Breast epithelium (tissue), 3 donors: ENCODE results near the gene FOXK1.

Experiments
- POLR2A ChIP-seq: fragments of 450-650 bp; IDR thresholded peaks from one replicate; pipeline ENCODE4 v1.6.1; 2016; ENCODE audit warnings: antibody characterized with exemption, mild to moderate bottlenecking, moderate library complexity
- TF ChIP-seq, protein P1 (sequence below), 3 donors: fragments of 450-650 bp; IDR thresholded peaks; one replicate each; pipeline ENCODE4 v1.5.1; 2016 to 2017; ENCODE audit warnings: antibody characterized with exemption in 3 of 3, mild to moderate bottlenecking in 3 of 3, moderate library complexity in 3 of 3

DNA sequence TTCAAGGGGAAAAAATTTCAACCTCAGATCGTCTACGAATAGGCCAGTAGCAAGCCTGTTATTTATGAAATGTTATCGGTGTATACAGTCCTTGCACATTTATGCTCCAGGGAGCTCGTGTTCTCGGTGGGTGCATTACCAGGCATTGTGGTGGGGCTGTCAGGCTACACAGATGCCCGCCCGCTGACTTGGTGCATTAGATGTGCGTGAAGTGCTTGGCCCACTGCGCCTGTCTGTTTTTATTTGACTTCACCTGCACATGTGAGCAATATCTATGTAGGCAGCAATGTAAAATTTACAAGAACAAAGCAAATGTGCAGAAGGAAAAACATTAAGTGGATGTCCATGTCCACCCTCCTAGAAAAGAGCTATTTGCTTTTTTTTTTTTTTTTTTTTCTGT, 2.8 kb downstream of the FOXK1 start:
- TF ChIP-seq, protein P1, sequence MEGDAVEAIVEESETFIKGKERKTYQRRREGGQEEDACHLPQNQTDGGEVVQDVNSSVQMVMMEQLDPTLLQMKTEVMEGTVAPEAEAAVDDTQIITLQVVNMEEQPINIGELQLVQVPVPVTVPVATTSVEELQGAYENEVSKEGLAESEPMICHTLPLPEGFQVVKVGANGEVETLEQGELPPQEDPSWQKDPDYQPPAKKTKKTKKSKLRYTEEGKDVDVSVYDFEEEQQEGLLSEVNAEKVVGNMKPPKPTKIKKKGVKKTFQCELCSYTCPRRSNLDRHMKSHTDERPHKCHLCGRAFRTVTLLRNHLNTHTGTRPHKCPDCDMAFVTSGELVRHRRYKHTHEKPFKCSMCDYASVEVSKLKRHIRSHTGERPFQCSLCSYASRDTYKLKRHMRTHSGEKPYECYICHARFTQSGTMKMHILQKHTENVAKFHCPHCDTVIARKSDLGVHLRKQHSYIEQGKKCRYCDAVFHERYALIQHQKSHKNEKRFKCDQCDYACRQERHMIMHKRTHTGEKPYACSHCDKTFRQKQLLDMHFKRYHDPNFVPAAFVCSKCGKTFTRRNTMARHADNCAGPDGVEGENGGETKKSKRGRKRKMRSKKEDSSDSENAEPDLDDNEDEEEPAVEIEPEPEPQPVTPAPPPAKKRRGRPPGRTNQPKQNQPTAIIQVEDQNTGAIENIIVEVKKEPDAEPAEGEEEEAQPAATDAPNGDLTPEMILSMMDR (IDR thresholded peaks at IDR 0.05): no peak
- TF ChIP-seq POLR2A: no peak
